Suprapubic skin (tissue), 4 donors: ENCODE data around the gene PDE4D. TPM values are rescaled to one million over a fixed set of nuclear protein-coding genes. Genes with fewer than 3 reads are reported as not detected.

Source experiments
- DNase-seq, 2 donors: peaks; one replicate each; pipeline ENCODE4 v3.0.0-alpha.2; 2019; ENCODE audit warnings: low spot score in 2 of 2
- H3K27ac ChIP-seq: fragments of 200-600 bp; sonication (generic); one replicate; pipeline ENCODE4 v1.5.1; 2019
- H3K27me3 ChIP-seq: fragments of 200-600 bp; sonication (generic); one replicate; pipeline ENCODE4 v1.5.1; 2019
- H3K36me3 ChIP-seq: fragments of 200-600 bp; sonication (generic); one replicate; pipeline ENCODE4 v1.5.1; 2019
- H3K4me1 ChIP-seq: fragments of 200-600 bp; sonication (generic); one replicate; pipeline ENCODE4 v1.5.1; 2019
- H3K4me3 ChIP-seq: fragments of 200-600 bp; sonication (generic); one replicate; pipeline ENCODE4 v1.5.1; 2019; ENCODE audit warnings: mild to moderate bottlenecking
- H3K9me3 ChIP-seq: fragments of 200-600 bp; sonication (generic); one replicate; pipeline ENCODE4 v1.5.1; 2019
- EP300 ChIP-seq: sonication (generic); formaldehyde crosslinking; IDR thresholded peaks from one replicate; pipeline ENCODE4 v1.6.1; 2017; ENCODE audit warnings: antibody characterized with exemption
- POLR2A ChIP-seq, 2 donors: fragments of 450-650 bp; IDR thresholded peaks; one replicate each; pipeline ENCODE4 v1.6.1; 2017; ENCODE audit warnings: antibody characterized with exemption in 2 of 2, mild to moderate bottlenecking in 2 of 2, moderate library complexity in 2 of 2
- POLR2AphosphoS5 ChIP-seq, 3 donors: sonication (generic); formaldehyde crosslinking; IDR thresholded peaks; one replicate each; pipeline ENCODE4 v1.6.1; 2017; ENCODE audit warnings: antibody characterized with exemption in 3 of 3
- WGBS: methylation state at CpG from one replicate; pipeline ENCODE4 v1.1.5; 2018; 5-methylcytosine and 5-hydroxymethylcytosine counted together
- total RNA-seq, 4 donors: library from RNA; depleted of rRNA; stranded (reverse); fragments of >200 nt; gene quantifications; one replicate each; pipeline ENCODE4 v1.1.0, GENCODE V29; 2016
- TF ChIP-seq, protein P1 (sequence below), 2 donors: fragments of 200-600 bp in 1 of 2; fragments of 450-650 bp in 1 of 2; sonication (generic) in 1 of 2; IDR thresholded peaks; one replicate each; pipeline ENCODE4 v1.5.1; 2016 to 2019; ENCODE audit warnings: antibody characterized with exemption in 2 of 2, mild to moderate bottlenecking in 1 of 2, moderate library complexity in 1 of 2

The PDE4D gene
- total RNA-seq, 4 donors from 2014 or later, result 26.8 to 57.2 (median 29.9) TPM

DNA sequence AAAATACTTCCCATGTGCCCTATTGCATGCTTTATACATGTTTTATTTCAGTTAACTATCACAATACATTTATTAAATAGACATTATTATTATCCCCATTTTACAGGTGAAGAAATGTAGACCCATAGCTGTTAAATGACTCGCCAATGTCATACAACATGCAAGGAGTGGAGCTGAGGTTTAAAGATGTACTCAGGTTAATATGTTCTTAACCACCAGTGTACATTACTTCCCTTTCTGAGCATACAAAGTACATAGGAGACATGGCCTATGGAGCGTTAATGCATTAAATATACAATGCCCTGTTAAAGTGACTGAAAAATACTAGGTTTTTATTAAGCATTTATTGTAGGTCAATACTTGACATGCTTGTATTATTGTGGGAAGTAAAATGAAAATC is 407.0 kb downstream of the PDE4D start:
- Histone ChIP-seq H3K4me3 (no peak overlapping the region), H3K4me1 (no peaks in the 10 kb centered on the region), H3K36me3 (no peaks in the 10 kb centered on the region), H3K27ac (no peak overlapping the region), H3K9me3 (no peaks in the 10 kb centered on the region), H3K27me3 (no peaks in the 10 kb centered on the region)
- WGBS, result 96% methylated on average over 2 of the region's 2 CpGs
- no peak for DNase-seq
- no peak for TF ChIP-seq EP300
- TF ChIP-seq POLR2AphosphoS5 (IDR thresholded peaks at IDR 0.05), result no peak
- TF ChIP-seq, protein P1, sequence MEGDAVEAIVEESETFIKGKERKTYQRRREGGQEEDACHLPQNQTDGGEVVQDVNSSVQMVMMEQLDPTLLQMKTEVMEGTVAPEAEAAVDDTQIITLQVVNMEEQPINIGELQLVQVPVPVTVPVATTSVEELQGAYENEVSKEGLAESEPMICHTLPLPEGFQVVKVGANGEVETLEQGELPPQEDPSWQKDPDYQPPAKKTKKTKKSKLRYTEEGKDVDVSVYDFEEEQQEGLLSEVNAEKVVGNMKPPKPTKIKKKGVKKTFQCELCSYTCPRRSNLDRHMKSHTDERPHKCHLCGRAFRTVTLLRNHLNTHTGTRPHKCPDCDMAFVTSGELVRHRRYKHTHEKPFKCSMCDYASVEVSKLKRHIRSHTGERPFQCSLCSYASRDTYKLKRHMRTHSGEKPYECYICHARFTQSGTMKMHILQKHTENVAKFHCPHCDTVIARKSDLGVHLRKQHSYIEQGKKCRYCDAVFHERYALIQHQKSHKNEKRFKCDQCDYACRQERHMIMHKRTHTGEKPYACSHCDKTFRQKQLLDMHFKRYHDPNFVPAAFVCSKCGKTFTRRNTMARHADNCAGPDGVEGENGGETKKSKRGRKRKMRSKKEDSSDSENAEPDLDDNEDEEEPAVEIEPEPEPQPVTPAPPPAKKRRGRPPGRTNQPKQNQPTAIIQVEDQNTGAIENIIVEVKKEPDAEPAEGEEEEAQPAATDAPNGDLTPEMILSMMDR (IDR thresholded peaks at IDR 0.05), result no peak
- TF ChIP-seq POLR2A (IDR thresholded peaks at IDR 0.05), result no peak

DNA sequence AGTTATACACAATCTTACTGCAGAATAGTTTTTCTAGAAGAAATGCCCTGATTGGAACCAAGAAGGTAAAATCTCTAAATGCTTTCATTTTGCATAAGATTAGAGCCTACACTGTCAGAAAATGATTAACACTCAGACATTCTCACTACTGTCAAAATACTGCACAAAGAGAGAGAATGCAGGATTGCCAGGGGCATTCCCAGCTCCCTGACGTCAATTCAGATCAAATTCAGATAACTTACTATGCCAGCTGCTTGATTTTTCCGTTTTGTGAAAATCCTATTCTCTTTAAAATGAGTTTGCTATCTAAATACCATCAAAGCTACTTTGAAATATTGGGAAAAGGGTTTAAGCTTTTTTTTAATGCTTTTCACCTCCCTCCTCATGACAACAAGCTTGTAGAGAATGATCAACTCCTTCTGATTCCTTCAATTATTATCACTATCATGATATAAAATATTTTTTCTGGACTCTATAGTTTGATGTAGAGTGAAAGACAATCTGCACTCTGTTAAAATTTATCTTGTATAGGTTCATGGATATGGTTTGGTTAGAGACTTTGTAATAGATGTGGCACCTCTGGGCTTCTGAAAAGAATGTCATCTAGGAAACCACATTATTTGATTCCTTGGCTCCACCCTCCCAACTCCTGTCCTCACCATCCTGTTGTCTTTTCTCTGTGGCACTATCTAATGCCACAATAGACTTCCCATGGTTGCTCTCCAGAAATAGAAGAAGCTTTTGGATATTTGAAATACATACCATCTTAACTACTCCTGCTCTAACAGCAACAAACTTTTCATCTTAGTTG is 407.7 kb downstream of the PDE4D start:
- no peaks in the 10 kb centered on the region for H3K9me3 ChIP-seq
- WGBS, result 19% methylated on average over 2 of the region's 2 CpGs
- no peaks in the 10 kb centered on the region for H3K36me3 ChIP-seq
- no peaks in the 10 kb centered on the region for H3K4me1 ChIP-seq
- no peak for TF ChIP-seq POLR2AphosphoS5 (IDR thresholded peaks at IDR 0.05)
- TF ChIP-seq, protein P1 (IDR thresholded peaks at IDR 0.05), result no peak
- no peak for TF ChIP-seq POLR2A (IDR thresholded peaks at IDR 0.05)
- no peak for TF ChIP-seq EP300
- H3K27ac ChIP-seq, result no peak overlapping the region
- DNase-seq, result no peak
- H3K4me3 ChIP-seq, result no peak overlapping the region
- no peaks in the 10 kb centered on the region for H3K27me3 ChIP-seq

GRCh38 chr5:59485107-59485506 is 408.4 kb downstream of the PDE4D start:
- H3K4me1 ChIP-seq, result no peaks in the 10 kb centered on the region
- TF ChIP-seq, protein P1 (IDR thresholded peaks at IDR 0.05), result no peak
- TF ChIP-seq POLR2AphosphoS5 (IDR thresholded peaks at IDR 0.05) (no peak), POLR2A (IDR thresholded peaks at IDR 0.05) (no peak), EP300 (no peak)
- H3K9me3 ChIP-seq, result no peaks in the 10 kb centered on the region
- H3K27me3 ChIP-seq, result no peaks in the 10 kb centered on the region
- WGBS, result 69% methylated on average over 2 of the region's 2 CpGs
- DNase-seq, result no peak
- no peak overlapping the region for H3K4me3 ChIP-seq
- no peaks in the 10 kb centered on the region for H3K36me3 ChIP-seq
- H3K27ac ChIP-seq, result no peak overlapping the region

DNA sequence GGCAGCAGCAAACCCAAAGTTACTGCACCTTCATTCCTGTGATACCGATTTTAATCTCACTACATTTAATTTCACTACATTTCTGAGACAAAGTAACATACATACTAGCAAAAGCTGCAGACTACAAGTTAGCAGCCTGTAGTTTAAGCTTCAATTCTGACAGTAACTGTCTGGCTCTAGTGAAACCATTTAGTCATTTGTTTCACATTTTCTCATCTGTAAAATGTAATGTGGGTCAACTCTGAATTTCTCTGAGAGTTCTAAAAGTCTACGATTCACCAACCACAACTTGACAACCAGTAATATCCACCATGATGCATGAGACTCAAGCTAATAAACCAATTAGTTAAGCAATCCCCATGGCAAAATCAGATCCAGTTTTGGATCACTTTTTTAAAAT is 408.9 kb downstream of the PDE4D start:
- no peak for DNase-seq
- no peak overlapping the region for H3K27ac ChIP-seq
- no peaks in the 10 kb centered on the region for H3K4me1 ChIP-seq
- no peak overlapping the region for H3K4me3 ChIP-seq
- no peaks in the 10 kb centered on the region for H3K27me3 ChIP-seq
- no peaks in the 10 kb centered on the region for H3K9me3 ChIP-seq
- TF ChIP-seq POLR2AphosphoS5 (IDR thresholded peaks at IDR 0.05), result no peak
- TF ChIP-seq, protein P1 (IDR thresholded peaks at IDR 0.05), result no peak
- no peak for TF ChIP-seq POLR2A (IDR thresholded peaks at IDR 0.05)
- no peak for TF ChIP-seq EP300
- WGBS, result 68% methylated on average over 2 of the region's 2 CpGs
- no peaks in the 10 kb centered on the region for H3K36me3 ChIP-seq

DNA sequence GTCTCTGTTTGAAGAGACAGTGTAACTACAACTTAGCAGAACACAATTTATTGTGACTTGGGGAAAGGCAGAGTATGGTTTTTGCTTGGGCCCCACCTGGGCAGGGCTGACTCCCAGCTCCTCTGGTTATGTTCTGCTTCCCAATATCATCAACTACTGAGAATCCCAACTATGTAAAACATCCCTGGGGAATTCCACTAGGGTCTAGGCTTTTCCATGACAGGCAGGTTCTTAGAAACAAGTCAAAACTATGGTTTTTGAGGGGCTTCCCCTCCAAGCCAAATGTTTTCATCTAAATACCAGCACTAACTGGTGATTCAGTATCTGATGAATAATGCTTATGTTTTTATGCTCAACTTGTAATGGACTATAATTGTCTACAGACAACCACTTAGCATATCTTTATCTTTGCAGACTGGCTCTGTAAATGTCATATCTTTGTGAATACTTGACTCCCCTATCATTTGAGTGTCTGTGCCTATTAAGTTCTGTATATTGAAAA is 409.5 kb downstream of the PDE4D start:
- Histone ChIP-seq H3K4me3 (no peak overlapping the region), H3K27me3 (no peaks in the 10 kb centered on the region), H3K36me3 (no peaks in the 10 kb centered on the region), H3K27ac (no peak overlapping the region), H3K4me1 (no peaks in the 10 kb centered on the region), H3K9me3 (no peaks in the 10 kb centered on the region)
- TF ChIP-seq EP300 (no peak), POLR2A (IDR thresholded peaks at IDR 0.05) (no peak), POLR2AphosphoS5 (IDR thresholded peaks at IDR 0.05) (no peak)
- TF ChIP-seq, protein P1 (IDR thresholded peaks at IDR 0.05), result no peak
- DNase-seq, result no peak
